GM12878 (cell line): Measurements from ENCODE around the gene SLC38A8. TPM values are rescaled to one million over a fixed set of nuclear protein-coding genes. Genes with fewer than 3 reads are reported as not detected.

Experiments used
- ATAC-seq: fragments of 200-7000 bp; cut with Tn5 transposase; 3 replicates; pipeline ENCODE4 v1.9.1; 2020; ENCODE audit warnings: mild to moderate bottlenecking, moderate library complexity
- BruUV-seq: library from RNA; stranded (reverse); fragments of 400-500 nt; replicated peaks from 2 replicates; lab custom pipeline; 2021; lab: Mats Ljungman, UMichigan
- CTCF ChIA-PET: fragments of 300-600 bp; sonication (Branson Sonifier 250); formaldehyde crosslinking; extraction: SDS; loops from one replicate; lab custom pipeline; 2021; ENCODE audit warnings: inconsistent platforms; lab: Yijun Ruan, JAX
- POLR2A ChIA-PET: fragments of 350-600 bp; formaldehyde crosslinking; extraction: SDS; loops from one replicate; lab custom pipeline; 2021; ENCODE audit warnings: inconsistent platforms; lab: Charles Lee
- RAD21 ChIA-PET: fragments of 300-600 bp; sonication (Branson Sonifier 250); formaldehyde crosslinking; loops from one replicate; lab custom pipeline; 2023; ENCODE audit warnings: antibody characterized with exemption; ENCODE audit not compliant: unreplicated experiment; lab: Charles Lee
- SMC1A ChIA-PET: fragments of 300-600 bp; sonication (Branson Sonifier 250); formaldehyde crosslinking; loops from one replicate; lab custom pipeline; 2023; ENCODE audit not compliant: unreplicated experiment, uncharacterized antibody; lab: Charles Lee
- DNase-seq: peaks from one replicate; pipeline ENCODE4 v3.0.0-alpha.2; 2011; ENCODE audit warnings: low read depth, low spot score
- FAIRE-seq: peaks from 3 replicates; lab custom pipeline; 2011; peaks lifted over from hg19 to GRCh38; lab: Jason Lieb, UNC
- H2AFZ ChIP-seq: 2 replicates; pipeline ENCODE4 v1.6.0; 2011; ENCODE audit warnings: low read depth, low read length, control low read depth; ENCODE audit not compliant: control insufficient read depth
- H3K27ac ChIP-seq: 2 replicates; pipeline ENCODE4 v1.5.1; 2011; ENCODE audit warnings: control low read depth; ENCODE audit not compliant: control insufficient read depth, insufficient read depth
- H3K27me3 ChIP-seq, 2 experiments: replicated peaks in 1 of 2; 2 replicates each; pipeline versions ENCODE4 v1.6.0 to v1.6.1; 2011; ENCODE audit warnings: low read length in 1 of 2; ENCODE audit not compliant: control insufficient read depth in 2 of 2, insufficient read depth in 2 of 2
- H3K36me3 ChIP-seq, 2 experiments: 2 replicates each; pipeline ENCODE4 v1.5.1; 2011; ENCODE audit warnings: low read length in 1 of 2; ENCODE audit not compliant: control insufficient read depth in 2 of 2, insufficient read depth in 2 of 2
- H3K4me1 ChIP-seq: 2 replicates; pipeline ENCODE4 v1.6.1; 2011; ENCODE audit warnings: mild to moderate bottlenecking, low read length, moderate library complexity, mixed read lengths; ENCODE audit not compliant: control insufficient read depth, insufficient read depth
- H3K4me2 ChIP-seq: 2 replicates; pipeline ENCODE4 v1.6.0; 2011; ENCODE audit warnings: control low read depth; ENCODE audit not compliant: control insufficient read depth, insufficient read depth
- H3K4me3 ChIP-seq: fragments of 200-600 bp; sonication (generic); 2 replicates; pipeline ENCODE4 v1.5.1; 2016
- H3K79me2 ChIP-seq: 2 replicates; pipeline ENCODE4 v1.6.0; 2011; ENCODE audit warnings: low read length; ENCODE audit not compliant: control insufficient read depth, insufficient read depth
- H3K9ac ChIP-seq: 2 replicates; pipeline ENCODE4 v1.8.0; 2011; ENCODE audit warnings: low read length, control low read depth, mixed read lengths; ENCODE audit not compliant: control insufficient read depth, insufficient read depth
- H3K9me3 ChIP-seq: replicated peaks from 3 replicates; pipeline ENCODE4 v1.5.1; 2011; ENCODE audit warnings: mild to moderate bottlenecking, low read length; ENCODE audit not compliant: control insufficient read depth, insufficient read depth
- H4K20me1 ChIP-seq: 2 replicates; pipeline ENCODE4 v1.6.0; 2011; ENCODE audit not compliant: control insufficient read depth, insufficient read depth
- BRCA1 ChIP-seq: IDR thresholded peaks from 2 replicates; pipeline ENCODE4 v1.6.1; 2011; ENCODE audit warnings: low read depth, low read length, improper control_type of control experiment
- CBFB ChIP-seq: IDR thresholded peaks from 2 replicates; pipeline ENCODE4 v1.6.1; 2016; ENCODE audit warnings: antibody characterized with exemption, low read depth
- ESRRA ChIP-seq: IDR thresholded peaks from 2 replicates; pipeline ENCODE4 v1.6.1; 2012; ENCODE audit warnings: mild to moderate bottlenecking, low read length, improper control_type of control experiment
- IKZF1 ChIP-seq: fragments of 450-650 bp; conservative IDR thresholded peaks from 2 replicates; pipeline ENCODE4 v1.6.1; 2017; ENCODE audit warnings: antibody characterized with exemption, mild to moderate bottlenecking
- RAD21 ChIP-seq: IDR thresholded peaks from 2 replicates; pipeline ENCODE4 v1.6.1; 2011; ENCODE audit warnings: mild to moderate bottlenecking, low read depth, low read length, moderate library complexity; ENCODE audit not compliant: insufficient read depth
- RBBP5 ChIP-seq: fragments of 200-600 bp; sonication (generic); conservative IDR thresholded peaks from 2 replicates; pipeline ENCODE4 v1.6.1; 2016
- RELA ChIP-seq: fragments of 450-650 bp; IDR thresholded peaks from 2 replicates; pipeline ENCODE4 v1.8.0; 2014; ENCODE audit warnings: borderline replicate concordance; ENCODE audit not compliant: partially characterized antibody
- SRF ChIP-seq, 2 experiments: IDR thresholded peaks; 2 replicates each; pipeline ENCODE4 v1.6.1; 2011; ENCODE audit warnings: low read depth in 2 of 2, low read length in 2 of 2, mild to moderate bottlenecking in 1 of 2, moderate library complexity in 1 of 2
- ZNF207 ChIP-seq: fragments of 450-650 bp; IDR thresholded peaks from 2 replicates; pipeline ENCODE4 v1.6.1; 2014; ENCODE audit warnings: antibody characterized with exemption, mild to moderate bottlenecking, borderline replicate concordance
- WGBS: methylation state at CpG from one replicate; pipeline ENCODE4 v1.1.6; 2016; ENCODE audit warnings: low lambda C conversion rate; ENCODE audit not compliant: insufficient replicate concordance, insufficient coverage; ENCODE audit errors: missing lambda C conversion rate; 5-methylcytosine and 5-hydroxymethylcytosine counted together
- in situ Hi-C: fragments of 300-500 bp; cut with MboI; formaldehyde crosslinking; loops from 9 replicates; pipeline ENCODE4 v1.14.3; 2018; ENCODE audit warnings: mixed read lengths
- intact Hi-C: fragments of 100-400 bp; cut with micrococcal nuclease; formaldehyde crosslinking; loops from one replicate; pipeline ENCODE4 v1.14.2; 2022; ENCODE audit not compliant: unreplicated experiment
- polyA plus RNA-seq, 11 experiments: library from polyadenylated mRNA; depleted of rRNA in 4 of 11; unstranded in 6 of 11; stranded (reverse) in 5 of 11; fragments of >200 nt; fragmentation: Nextera tagmentation in 4 of 11; fragmentation: Illumina TruSeq in 1 of 11; extraction: Ambion mirVana in 4 of 11; extraction: Trizol in 1 of 11; gene quantifications; 1 replicate in 1 of 11; 2 replicates in 10 of 11; pipeline versions ENCODE4 v1.2.1 to v1.2.3, GENCODE V29; 2011 to 2016; ENCODE audit warnings: inconsistent platforms in 2 of 11, missing spikeins in 2 of 11, low read depth in 1 of 11
- total RNA-seq, 4 experiments: library from RNA; depleted of rRNA in 3 of 4; stranded (reverse); fragments of >200 nt in 3 of 4; fragmentation: Illumina TruSeq in 1 of 4; extraction: Trizol in 1 of 4; gene quantifications; 2 replicates each; pipeline versions ENCODE4 v1.2.1 to v1.2.3, GENCODE V29; 2013 to 2021
- TF ChIP-seq, protein P1 (sequence below): fragments of 450-650 bp; IDR thresholded peaks from 2 replicates; pipeline ENCODE4 v1.6.1; 2017; ENCODE audit warnings: mild to moderate bottlenecking, low read depth, inconsistent platforms; ENCODE audit not compliant: poor library complexity, severe bottlenecking
- TF ChIP-seq, protein P2 (sequence below): IDR thresholded peaks from 2 replicates; pipeline ENCODE4 v1.6.1; 2012; ENCODE audit warnings: low read depth, low read length, improper control_type of control experiment
- TF ChIP-seq, protein P3 (sequence below): fragments of 450-650 bp; formaldehyde crosslinking; IDR thresholded peaks from 2 replicates; pipeline ENCODE4 v1.5.0; 2022; ENCODE audit warnings: mild to moderate bottlenecking, missing genetic modification characterization
- TF ChIP-seq, protein P4 (sequence below): fragments of 450-650 bp; IDR thresholded peaks from 2 replicates; pipeline ENCODE4 v1.6.1; 2017; ENCODE audit warnings: mild to moderate bottlenecking, moderate library complexity
- TF ChIP-seq, protein P5 (sequence below): IDR thresholded peaks from 2 replicates; pipeline ENCODE4 v1.6.1; 2012; ENCODE audit warnings: low read depth, low read length, improper control_type of control experiment

SLC38A8 gene
- total and polyA plus RNA-seq, 10 of the 15 experiments (the other 5 are each of a cell fraction or from before 2014, with no cell fraction given), result not detected

DNA sequence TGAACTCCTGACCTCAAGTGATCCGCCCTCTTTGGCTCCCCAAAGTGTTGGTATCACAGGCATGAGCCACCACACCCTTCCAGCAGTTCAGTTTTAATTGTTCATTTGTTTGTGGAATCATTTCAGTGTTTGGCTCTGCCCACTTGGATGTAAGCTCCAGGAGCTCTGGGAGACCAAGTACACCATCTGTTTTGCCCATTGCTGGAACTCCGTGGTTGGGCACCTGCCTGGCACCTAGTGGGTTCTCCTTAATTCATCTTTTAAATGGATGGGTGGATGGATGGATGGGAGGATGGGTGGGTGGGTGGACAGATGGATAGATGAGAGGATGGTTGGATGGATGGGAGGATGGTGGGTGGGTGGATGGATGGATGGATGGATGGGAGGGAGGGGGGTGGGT lies 75.5 kb downstream of the SLC38A8 start:
- H3K9ac ChIP-seq, result no peak overlapping the region
- in situ Hi-C loops, result no loop called here
- ChIA-PET RAD21 (no interaction called here), SMC1A (no interaction called here), POLR2A (no interaction called here), CTCF (interaction anchor here (1.2 kb wide), 1 partner anchor 13 kb away, joined by 3 read pairs; no protein-coding TSS in a partner anchor)
- FAIRE-seq (no peak), DNase-seq (no peak), ATAC-seq (no peak)
- H3K27me3 ChIP-seq, result no peaks in the 10 kb centered on the region
- H3K36me3 ChIP-seq, result no peaks in the 10 kb centered on the region
- no peak overlapping the region for H3K27ac ChIP-seq
- BruUV-seq, result no TSS peak
- H3K79me2 ChIP-seq, result no peaks in the 10 kb centered on the region
- intact Hi-C loops, result no loop called here
- H4K20me1 ChIP-seq, result no peaks in the 10 kb centered on the region
- no peaks in the 10 kb centered on the region for H3K4me1 ChIP-seq
- no peak overlapping the region for H2AFZ ChIP-seq
- H3K4me2 ChIP-seq, result no peak overlapping the region
- WGBS, result 34% methylated on average over 2 of the region's 2 CpGs
- no peak overlapping the region for H3K4me3 ChIP-seq
- H3K9me3 ChIP-seq, result no peaks in the 10 kb centered on the region
- TF ChIP-seq, protein P1, sequence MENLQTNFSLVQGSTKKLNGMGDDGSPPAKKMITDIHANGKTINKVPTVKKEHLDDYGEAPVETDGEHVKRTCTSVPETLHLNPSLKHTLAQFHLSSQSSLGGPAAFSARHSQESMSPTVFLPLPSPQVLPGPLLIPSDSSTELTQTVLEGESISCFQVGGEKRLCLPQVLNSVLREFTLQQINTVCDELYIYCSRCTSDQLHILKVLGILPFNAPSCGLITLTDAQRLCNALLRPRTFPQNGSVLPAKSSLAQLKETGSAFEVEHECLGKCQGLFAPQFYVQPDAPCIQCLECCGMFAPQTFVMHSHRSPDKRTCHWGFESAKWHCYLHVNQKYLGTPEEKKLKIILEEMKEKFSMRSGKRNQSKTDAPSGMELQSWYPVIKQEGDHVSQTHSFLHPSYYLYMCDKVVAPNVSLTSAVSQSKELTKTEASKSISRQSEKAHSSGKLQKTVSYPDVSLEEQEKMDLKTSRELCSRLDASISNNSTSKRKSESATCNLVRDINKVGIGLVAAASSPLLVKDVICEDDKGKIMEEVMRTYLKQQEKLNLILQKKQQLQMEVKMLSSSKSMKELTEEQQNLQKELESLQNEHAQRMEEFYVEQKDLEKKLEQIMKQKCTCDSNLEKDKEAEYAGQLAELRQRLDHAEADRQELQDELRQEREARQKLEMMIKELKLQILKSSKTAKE, result no peak
- TF ChIP-seq, protein P2, sequence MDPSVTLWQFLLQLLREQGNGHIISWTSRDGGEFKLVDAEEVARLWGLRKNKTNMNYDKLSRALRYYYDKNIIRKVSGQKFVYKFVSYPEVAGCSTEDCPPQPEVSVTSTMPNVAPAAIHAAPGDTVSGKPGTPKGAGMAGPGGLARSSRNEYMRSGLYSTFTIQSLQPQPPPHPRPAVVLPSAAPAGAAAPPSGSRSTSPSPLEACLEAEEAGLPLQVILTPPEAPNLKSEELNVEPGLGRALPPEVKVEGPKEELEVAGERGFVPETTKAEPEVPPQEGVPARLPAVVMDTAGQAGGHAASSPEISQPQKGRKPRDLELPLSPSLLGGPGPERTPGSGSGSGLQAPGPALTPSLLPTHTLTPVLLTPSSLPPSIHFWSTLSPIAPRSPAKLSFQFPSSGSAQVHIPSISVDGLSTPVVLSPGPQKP, result no peak
- no peak for TF ChIP-seq RBBP5
- no peak for TF ChIP-seq RAD21
- no peak for TF ChIP-seq CBFB
- TF ChIP-seq, protein P3, sequence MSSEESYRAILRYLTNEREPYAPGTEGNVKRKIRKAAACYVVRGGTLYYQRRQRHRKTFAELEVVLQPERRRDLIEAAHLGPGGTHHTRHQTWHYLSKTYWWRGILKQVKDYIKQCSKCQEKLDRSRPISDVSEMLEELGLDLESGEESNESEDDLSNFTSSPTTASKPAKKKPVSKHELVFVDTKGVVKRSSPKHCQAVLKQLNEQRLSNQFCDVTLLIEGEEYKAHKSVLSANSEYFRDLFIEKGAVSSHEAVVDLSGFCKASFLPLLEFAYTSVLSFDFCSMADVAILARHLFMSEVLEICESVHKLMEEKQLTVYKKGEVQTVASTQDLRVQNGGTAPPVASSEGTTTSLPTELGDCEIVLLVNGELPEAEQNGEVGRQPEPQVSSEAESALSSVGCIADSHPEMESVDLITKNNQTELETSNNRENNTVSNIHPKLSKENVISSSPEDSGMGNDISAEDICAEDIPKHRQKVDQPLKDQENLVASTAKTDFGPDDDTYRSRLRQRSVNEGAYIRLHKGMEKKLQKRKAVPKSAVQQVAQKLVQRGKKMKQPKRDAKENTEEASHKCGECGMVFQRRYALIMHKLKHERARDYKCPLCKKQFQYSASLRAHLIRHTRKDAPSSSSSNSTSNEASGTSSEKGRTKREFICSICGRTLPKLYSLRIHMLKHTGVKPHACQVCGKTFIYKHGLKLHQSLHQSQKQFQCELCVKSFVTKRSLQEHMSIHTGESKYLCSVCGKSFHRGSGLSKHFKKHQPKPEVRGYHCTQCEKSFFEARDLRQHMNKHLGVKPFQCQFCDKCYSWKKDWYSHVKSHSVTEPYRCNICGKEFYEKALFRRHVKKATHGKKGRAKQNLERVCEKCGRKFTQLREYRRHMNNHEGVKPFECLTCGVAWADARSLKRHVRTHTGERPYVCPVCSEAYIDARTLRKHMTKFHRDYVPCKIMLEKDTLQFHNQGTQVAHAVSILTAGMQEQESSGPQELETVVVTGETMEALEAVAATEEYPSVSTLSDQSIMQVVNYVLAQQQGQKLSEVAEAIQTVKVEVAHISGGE (CRISPR knock-in tag), result no peak
- TF ChIP-seq BRCA1, result no peak
- no peak for TF ChIP-seq IKZF1
- no peak for TF ChIP-seq SRF (IDR thresholded peaks at IDR 0.05; ENCODE audit: low read depth in 2 of 2, low read length in 2 of 2)
- TF ChIP-seq ESRRA, result no peak
- no peak for TF ChIP-seq RELA
- TF ChIP-seq, protein P4, sequence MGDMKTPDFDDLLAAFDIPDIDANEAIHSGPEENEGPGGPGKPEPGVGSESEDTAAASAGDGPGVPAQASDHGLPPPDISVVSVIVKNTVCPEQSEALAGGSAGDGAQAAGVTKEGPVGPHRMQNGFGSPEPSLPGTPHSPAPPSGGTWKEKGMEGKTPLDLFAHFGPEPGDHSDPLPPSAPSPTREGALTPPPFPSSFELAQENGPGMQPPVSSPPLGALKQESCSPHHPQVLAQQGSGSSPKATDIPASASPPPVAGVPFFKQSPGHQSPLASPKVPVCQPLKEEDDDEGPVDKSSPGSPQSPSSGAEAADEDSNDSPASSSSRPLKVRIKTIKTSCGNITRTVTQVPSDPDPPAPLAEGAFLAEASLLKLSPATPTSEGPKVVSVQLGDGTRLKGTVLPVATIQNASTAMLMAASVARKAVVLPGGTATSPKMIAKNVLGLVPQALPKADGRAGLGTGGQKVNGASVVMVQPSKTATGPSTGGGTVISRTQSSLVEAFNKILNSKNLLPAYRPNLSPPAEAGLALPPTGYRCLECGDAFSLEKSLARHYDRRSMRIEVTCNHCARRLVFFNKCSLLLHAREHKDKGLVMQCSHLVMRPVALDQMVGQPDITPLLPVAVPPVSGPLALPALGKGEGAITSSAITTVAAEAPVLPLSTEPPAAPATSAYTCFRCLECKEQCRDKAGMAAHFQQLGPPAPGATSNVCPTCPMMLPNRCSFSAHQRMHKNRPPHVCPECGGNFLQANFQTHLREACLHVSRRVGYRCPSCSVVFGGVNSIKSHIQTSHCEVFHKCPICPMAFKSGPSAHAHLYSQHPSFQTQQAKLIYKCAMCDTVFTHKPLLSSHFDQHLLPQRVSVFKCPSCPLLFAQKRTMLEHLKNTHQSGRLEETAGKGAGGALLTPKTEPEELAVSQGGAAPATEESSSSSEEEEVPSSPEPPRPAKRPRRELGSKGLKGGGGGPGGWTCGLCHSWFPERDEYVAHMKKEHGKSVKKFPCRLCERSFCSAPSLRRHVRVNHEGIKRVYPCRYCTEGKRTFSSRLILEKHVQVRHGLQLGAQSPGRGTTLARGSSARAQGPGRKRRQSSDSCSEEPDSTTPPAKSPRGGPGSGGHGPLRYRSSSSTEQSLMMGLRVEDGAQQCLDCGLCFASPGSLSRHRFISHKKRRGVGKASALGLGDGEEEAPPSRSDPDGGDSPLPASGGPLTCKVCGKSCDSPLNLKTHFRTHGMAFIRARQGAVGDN, result no peak
- TF ChIP-seq, protein P5, sequence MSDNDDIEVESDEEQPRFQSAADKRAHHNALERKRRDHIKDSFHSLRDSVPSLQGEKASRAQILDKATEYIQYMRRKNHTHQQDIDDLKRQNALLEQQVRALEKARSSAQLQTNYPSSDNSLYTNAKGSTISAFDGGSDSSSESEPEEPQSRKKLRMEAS, result no peak
- no peak for TF ChIP-seq ZNF207
